ENCODE data around the gene STRN3. TPM values are rescaled to one million over a fixed set of nuclear protein-coding genes. Genes with fewer than 3 reads are reported as not detected.

STRN3 gene
- total RNA-seq, 1 donor from 2014 or later, result 58.1 TPM

DNA sequence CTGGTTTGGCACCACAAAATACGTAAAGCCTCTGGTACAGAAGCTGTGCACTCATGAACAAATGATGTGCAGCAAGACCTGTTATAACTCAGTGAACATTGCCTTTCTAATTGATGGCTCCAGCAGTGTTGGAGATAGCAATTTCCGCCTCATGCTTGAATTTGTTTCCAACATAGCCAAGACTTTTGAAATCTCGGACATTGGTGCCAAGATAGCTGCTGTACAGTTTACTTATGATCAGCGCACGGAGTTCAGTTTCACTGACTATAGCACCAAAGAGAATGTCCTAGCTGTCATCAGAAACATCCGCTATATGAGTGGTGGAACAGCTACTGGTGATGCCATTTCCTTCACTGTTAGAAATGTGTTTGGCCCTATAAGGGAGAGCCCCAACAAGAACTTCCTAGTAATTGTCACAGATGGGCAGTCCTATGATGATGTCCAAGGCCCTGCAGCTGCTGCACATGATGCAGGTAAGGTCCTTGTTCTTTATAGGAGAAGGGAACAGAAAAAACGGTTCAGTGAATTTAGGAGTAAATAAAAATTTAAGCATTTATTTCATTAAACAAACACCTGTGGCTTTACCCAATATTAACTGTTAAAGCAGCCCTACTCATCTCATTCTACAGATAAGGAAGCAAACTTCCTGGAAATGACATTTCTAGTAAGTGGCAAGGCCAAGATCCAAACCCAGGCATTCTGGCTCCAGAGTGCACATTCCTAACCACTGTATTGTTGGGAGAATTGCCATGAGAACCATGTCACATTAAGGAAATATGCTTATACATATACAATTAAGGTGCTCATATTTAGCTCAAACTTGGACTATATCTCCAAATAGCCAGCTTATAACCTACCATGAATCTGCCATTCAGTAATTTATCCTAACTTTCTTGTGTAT, 140.1 kb downstream of the STRN3 start:
- Mint-ChIP-seq H3K4me3 (ENCODE audit: unreplicated experiment) (no peak overlapping the region), H3K27ac (ENCODE audit: unreplicated experiment) (no peak overlapping the region), H3K36me3 (ENCODE audit: unreplicated experiment) (no peaks in the 10 kb centered on the region), H3K27me3 (ENCODE audit: unreplicated experiment) (peaks cover 3% of the 10 kb centered on the region), H3K4me1 (ENCODE audit: low read depth, unreplicated experiment) (no peaks in the 10 kb centered on the region), H3K9me3 (ENCODE audit: unreplicated experiment) (no peaks in the 10 kb centered on the region)
- TF ChIP-seq, protein P1, sequence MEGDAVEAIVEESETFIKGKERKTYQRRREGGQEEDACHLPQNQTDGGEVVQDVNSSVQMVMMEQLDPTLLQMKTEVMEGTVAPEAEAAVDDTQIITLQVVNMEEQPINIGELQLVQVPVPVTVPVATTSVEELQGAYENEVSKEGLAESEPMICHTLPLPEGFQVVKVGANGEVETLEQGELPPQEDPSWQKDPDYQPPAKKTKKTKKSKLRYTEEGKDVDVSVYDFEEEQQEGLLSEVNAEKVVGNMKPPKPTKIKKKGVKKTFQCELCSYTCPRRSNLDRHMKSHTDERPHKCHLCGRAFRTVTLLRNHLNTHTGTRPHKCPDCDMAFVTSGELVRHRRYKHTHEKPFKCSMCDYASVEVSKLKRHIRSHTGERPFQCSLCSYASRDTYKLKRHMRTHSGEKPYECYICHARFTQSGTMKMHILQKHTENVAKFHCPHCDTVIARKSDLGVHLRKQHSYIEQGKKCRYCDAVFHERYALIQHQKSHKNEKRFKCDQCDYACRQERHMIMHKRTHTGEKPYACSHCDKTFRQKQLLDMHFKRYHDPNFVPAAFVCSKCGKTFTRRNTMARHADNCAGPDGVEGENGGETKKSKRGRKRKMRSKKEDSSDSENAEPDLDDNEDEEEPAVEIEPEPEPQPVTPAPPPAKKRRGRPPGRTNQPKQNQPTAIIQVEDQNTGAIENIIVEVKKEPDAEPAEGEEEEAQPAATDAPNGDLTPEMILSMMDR (IDR thresholded peaks at IDR 0.05; ENCODE audit: partially characterized antibody, unreplicated experiment), result no peak
- no peak for DNase-seq

- Mint-ChIP-seq H3K9me3 (ENCODE audit: unreplicated experiment) (no peaks in the 10 kb centered on the region), H3K4me3 (ENCODE audit: unreplicated experiment) (no peak overlapping the region), H3K36me3 (ENCODE audit: unreplicated experiment) (no peaks in the 10 kb centered on the region), H3K27me3 (ENCODE audit: unreplicated experiment) (peaks cover 3% of the 10 kb centered on the region), H3K4me1 (ENCODE audit: low read depth, unreplicated experiment) (no peaks in the 10 kb centered on the region), H3K27ac (ENCODE audit: unreplicated experiment) (no peak overlapping the region)
- TF ChIP-seq, protein P1 (IDR thresholded peaks at IDR 0.05; ENCODE audit: partially characterized antibody, unreplicated experiment), result no peak
- no peak for DNase-seq
These were observed 141.3 kb downstream of the STRN3 start for GRCh38 chr14:30884901-30885300.

DNA sequence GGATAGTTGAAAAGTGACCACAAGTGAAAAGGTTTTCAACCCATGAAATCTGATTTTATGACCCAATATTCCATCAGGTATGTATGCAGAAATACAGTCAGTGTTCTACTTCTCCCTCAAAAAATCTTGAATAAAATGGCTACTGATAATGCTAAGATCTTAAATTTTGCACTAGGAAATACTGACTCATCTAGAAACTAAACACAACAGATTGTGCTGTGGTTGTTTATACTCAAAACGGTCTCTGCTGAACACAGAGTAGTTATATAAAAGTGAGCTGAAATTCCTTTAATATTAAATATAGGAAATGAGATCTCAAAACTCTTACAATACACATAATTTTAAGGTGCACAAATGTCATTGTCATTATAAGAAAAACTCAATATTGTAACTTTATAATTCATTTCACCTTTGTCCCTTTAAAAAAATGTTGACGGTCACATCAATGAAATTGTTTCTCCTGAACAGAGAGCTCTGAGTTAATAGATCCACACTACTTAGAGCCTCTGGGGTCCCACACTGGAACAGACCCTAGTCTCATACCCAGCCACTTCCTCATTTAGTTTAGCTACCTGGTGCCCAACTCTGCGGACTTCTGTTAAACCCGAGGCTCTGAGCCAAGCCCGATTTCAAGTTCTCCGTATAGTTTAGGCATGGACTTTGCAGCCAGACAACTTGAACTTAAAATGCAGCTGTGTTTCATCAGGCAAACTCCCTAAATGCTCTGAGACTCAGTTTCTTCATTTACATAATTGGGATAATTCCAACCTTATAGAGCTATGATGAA, 142.5 kb downstream of the STRN3 start:
- no peak for DNase-seq
- TF ChIP-seq, protein P1 (IDR thresholded peaks at IDR 0.05; ENCODE audit: partially characterized antibody, unreplicated experiment), result no peak
- Mint-ChIP-seq H3K4me1 (ENCODE audit: low read depth, unreplicated experiment) (no peaks in the 10 kb centered on the region), H3K27ac (ENCODE audit: unreplicated experiment) (no peak overlapping the region), H3K27me3 (ENCODE audit: unreplicated experiment) (peaks cover 3% of the 10 kb centered on the region), H3K4me3 (ENCODE audit: unreplicated experiment) (no peak overlapping the region), H3K9me3 (ENCODE audit: unreplicated experiment) (no peaks in the 10 kb centered on the region), H3K36me3 (ENCODE audit: unreplicated experiment) (no peaks in the 10 kb centered on the region)

GRCh38 chr14:30882431-30882830, 143.7 kb downstream of the STRN3 start:
- no peak for DNase-seq
- Mint-ChIP-seq H3K27me3 (ENCODE audit: unreplicated experiment) (peaks cover 3% of the 10 kb centered on the region), H3K4me1 (ENCODE audit: low read depth, unreplicated experiment) (no peaks in the 10 kb centered on the region), H3K27ac (ENCODE audit: unreplicated experiment) (no peak overlapping the region), H3K4me3 (ENCODE audit: unreplicated experiment) (no peak overlapping the region), H3K36me3 (ENCODE audit: unreplicated experiment) (no peaks in the 10 kb centered on the region), H3K9me3 (ENCODE audit: unreplicated experiment) (no peaks in the 10 kb centered on the region)
- TF ChIP-seq, protein P1 (IDR thresholded peaks at IDR 0.05; ENCODE audit: partially characterized antibody, unreplicated experiment), result no peak
